ENCODE measurements around the gene HDAC8. TPM values are rescaled to one million over a fixed set of nuclear protein-coding genes. Genes with fewer than 3 reads are reported as not detected.
A peak's percentile ranks its signal among the peaks of the same experiment; 100 is the strongest.

HDAC8 gene
- total and polyA plus RNA-seq, 9 of the 15 experiments (the other 6 are each of a cell fraction or from before 2014, with no cell fraction given) = 18.9 to 53.8 (median 28.7) TPM

GRCh38 chrX:72554448-72555140, 18.0 kb downstream of the HDAC8 start:
- H3K9me3 ChIP-seq (replicated peaks; ENCODE audit: control insufficient read depth, insufficient read depth, low read depth, low read length) = no peaks in the 10 kb centered on the region
- H3K27me3 ChIP-seq (ENCODE audit: control insufficient read depth in 2 of 2, insufficient read depth in 2 of 2, low read length in 2 of 2) = no peaks in the 10 kb centered on the region
- DNase-seq (ENCODE audit: extremely low read depth in 1 of 4, low spot score in 3 of 4) (peak in 3 of 4 experiments; percentile 10 to 61 (median 11)), FAIRE-seq (peak; percentile 40), ATAC-seq (peak; percentile 94)
- H3K9me1 ChIP-seq (ENCODE audit: control insufficient read depth, insufficient read depth, low read length) = no peaks in the 10 kb centered on the region
- intact Hi-C loops (cut with micrococcal nuclease) = no loop called here
- no peaks in the 10 kb centered on the region; a peak in 1 of 5 replicates for H3K4me1 ChIP-seq (replicated peaks in 1 of 2; ENCODE audit: control insufficient read depth in 2 of 2, insufficient read depth in 2 of 2, low read length in 2 of 2)
- ChIA-PET POLR2A (interaction anchor here (1.7 kb wide), 1 partner anchor 17 kb away, joined by 4 read pairs; no protein-coding TSS in a partner anchor), CTCF (ENCODE audit: low intra/inter-chr PET ratio) (no interaction called here)
- WGBS (ENCODE audit: insufficient coverage, low coverage, missing lambda C conversion rate) = 46% methylated on average over 6 of the region's 16 CpGs
- peak overlapping the region; percentile 26; the same call in 1 of the 2 replicates for H3K4me3 ChIP-seq
- H3K36me3 ChIP-seq (ENCODE audit: control insufficient read depth, insufficient read depth, low read length) = no peaks in the 10 kb centered on the region
- H3K27ac ChIP-seq (ENCODE audit: extremely low read depth, low read depth, low read length) = no peak overlapping the region; the same call in 1 of the 3 replicates
- H4K20me1 ChIP-seq (replicated peaks; ENCODE audit: control insufficient read depth, insufficient read depth, low read length) = no peaks in the 10 kb centered on the region
- peaks cover 9% of the 10 kb centered on the region for H3K79me2 ChIP-seq (ENCODE audit: control insufficient read depth, insufficient read depth, low read length)
- H3K9ac ChIP-seq (ENCODE audit: insufficient read depth in 1 of 2, low read depth in 2 of 2, low read length in 2 of 2) = no peak overlapping the region; a peak in 1 of 4 replicates
- peak overlapping the region; percentile 55; the same call in 1 of the 2 replicates for H2AFZ ChIP-seq (ENCODE audit: low read depth, low read length)
- peak overlapping the region; percentile 46 for H3K4me2 ChIP-seq (ENCODE audit: insufficient read depth, low read length)
- no TSS peak for BruUV-seq (replicated peaks)
- in situ Hi-C loops (cut with MboI) = no loop called here
- TF ChIP-seq, protein P1, sequence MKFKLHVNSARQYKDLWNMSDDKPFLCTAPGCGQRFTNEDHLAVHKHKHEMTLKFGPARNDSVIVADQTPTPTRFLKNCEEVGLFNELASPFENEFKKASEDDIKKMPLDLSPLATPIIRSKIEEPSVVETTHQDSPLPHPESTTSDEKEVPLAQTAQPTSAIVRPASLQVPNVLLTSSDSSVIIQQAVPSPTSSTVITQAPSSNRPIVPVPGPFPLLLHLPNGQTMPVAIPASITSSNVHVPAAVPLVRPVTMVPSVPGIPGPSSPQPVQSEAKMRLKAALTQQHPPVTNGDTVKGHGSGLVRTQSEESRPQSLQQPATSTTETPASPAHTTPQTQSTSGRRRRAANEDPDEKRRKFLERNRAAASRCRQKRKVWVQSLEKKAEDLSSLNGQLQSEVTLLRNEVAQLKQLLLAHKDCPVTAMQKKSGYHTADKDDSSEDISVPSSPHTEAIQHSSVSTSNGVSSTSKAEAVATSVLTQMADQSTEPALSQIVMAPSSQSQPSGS (CRISPR knock-in tag; IDR thresholded peaks at IDR 0.05) = no peak
- no peak for TF ChIP-seq SMAD1 (IDR thresholded peaks at IDR 0.05; ENCODE audit: low read depth, low read length, partially characterized antibody)
- TF ChIP-seq SRSF9 (IDR thresholded peaks at IDR 0.05; ENCODE audit: borderline replicate concordance, low read depth, low read length) = no peak
- no peak for TF ChIP-seq GATA2 (CRISPR knock-in tag; IDR thresholded peaks at IDR 0.05)
- peak; percentile 39; the same call in 1 of the 2 replicates for TF ChIP-seq NFE2 (IDR thresholded peaks at IDR 0.05; ENCODE audit: low read depth)
- TF ChIP-seq ETV1 (tag; conservative IDR thresholded peaks at IDR 0.05; ENCODE audit: low read depth) = no peak
- no peak for TF ChIP-seq SLC30A9 (CRISPR knock-in tag; IDR thresholded peaks at IDR 0.05)
- no peak for TF ChIP-seq PURB (CRISPR knock-in tag; IDR thresholded peaks at IDR 0.05; ENCODE audit: low read depth)
- TF ChIP-seq ZNF253 (CRISPR knock-in tag; conservative IDR thresholded peaks at IDR 0.05) = no peak
- no peak for TF ChIP-seq SREBF2 (CRISPR knock-in tag; IDR thresholded peaks at IDR 0.05)
- TF ChIP-seq ZNF778 (CRISPR knock-in tag; IDR thresholded peaks at IDR 0.05) = no peak
- TF ChIP-seq PHF20 (IDR thresholded peaks at IDR 0.05; ENCODE audit: partially characterized antibody) = no peak
- peak; percentile 76 for TF ChIP-seq TFAP4 (CRISPR knock-in tag; IDR thresholded peaks at IDR 0.05; ENCODE audit: borderline replicate concordance)
- no peak for TF ChIP-seq ZNF696 (CRISPR knock-in tag; conservative IDR thresholded peaks at IDR 0.05)
- no peak for TF ChIP-seq ZNF311 (CRISPR knock-in tag; IDR thresholded peaks at IDR 0.05)
- no peak for TF ChIP-seq GABPB1 (CRISPR knock-in tag; IDR thresholded peaks at IDR 0.05)
- no peak for TF ChIP-seq SAFB (IDR thresholded peaks at IDR 0.05; ENCODE audit: borderline replicate concordance, low read depth, low read length)
- TF ChIP-seq PPARD (CRISPR knock-in tag; IDR thresholded peaks at IDR 0.05) = no peak
- no peak for TF ChIP-seq POLR2A (conservative IDR thresholded peaks at IDR 0.05)
